HepG2 (cell line): ENCODE measurements around the gene BCAN. TPM values are rescaled to one million over a fixed set of nuclear protein-coding genes. Genes with fewer than 3 reads are reported as not detected.

ENCODE experiments used
- ARHGAP35 ChIP-seq: sonication (generic); formaldehyde crosslinking; IDR thresholded peaks from 2 replicates; pipeline ENCODE4 v1.9.0; 2022; ENCODE audit warnings: mild to moderate bottlenecking, inconsistent platforms, moderate library complexity, missing genetic modification reagents, borderline replicate concordance
- ARID2 ChIP-seq: sonication (generic); formaldehyde crosslinking; IDR thresholded peaks from 2 replicates; pipeline ENCODE4 v1.8.1; 2022; ENCODE audit warnings: mild to moderate bottlenecking, missing genetic modification reagents, borderline replicate concordance
- FOXA3 ChIP-seq: IDR thresholded peaks from 2 replicates; pipeline ENCODE4 v1.6.1; 2016; ENCODE audit warnings: missing genetic modification reagents, missing compliant biosample characterization
- FOXK2 ChIP-seq: fragments of 450-650 bp; IDR thresholded peaks from 2 replicates; pipeline ENCODE4 v1.6.1; 2016
- KLF12 ChIP-seq: sonication (generic); formaldehyde crosslinking; IDR thresholded peaks from 2 replicates; pipeline ENCODE4 v1.4.0; 2020; ENCODE audit warnings: missing genetic modification reagents, borderline replicate concordance
- LCORL ChIP-seq, 2 experiments: fragments of 450-650 bp in 1 of 2; sonication (generic) in 1 of 2; formaldehyde crosslinking in 1 of 2; IDR thresholded peaks; 2 replicates each; pipeline versions ENCODE4 v1.5.0 to v1.6.1; 2017 to 2020; ENCODE audit warnings: antibody characterized with exemption in 1 of 2, missing genetic modification reagents in 1 of 2
- MEIS1 ChIP-seq: sonication (generic); formaldehyde crosslinking; IDR thresholded peaks from 2 replicates; pipeline ENCODE4 v1.9.0; 2021; ENCODE audit warnings: mild to moderate bottlenecking, missing genetic modification reagents, moderate library complexity, borderline replicate concordance
- MXI1 ChIP-seq: IDR thresholded peaks from 3 replicates; pipeline ENCODE4 v1.6.1; 2012; ENCODE audit warnings: low read depth, low read length, inconsistent platforms, borderline replicate concordance
- NFKB2 ChIP-seq: sonication (generic); formaldehyde crosslinking; IDR thresholded peaks from 2 replicates; pipeline ENCODE4 v1.4.0; 2020; ENCODE audit warnings: missing genetic modification reagents, borderline replicate concordance
- PHF21A ChIP-seq: sonication (generic); formaldehyde crosslinking; IDR thresholded peaks from 2 replicates; pipeline ENCODE4 v1.5.0; 2020; ENCODE audit warnings: mild to moderate bottlenecking, missing genetic modification reagents
- PHF5A ChIP-seq: IDR thresholded peaks from one replicate; pipeline ENCODE4 v1.6.1; 2018; ENCODE audit warnings: low read depth, missing genetic modification reagents; ENCODE audit not compliant: unreplicated experiment
- SAP130 ChIP-seq: IDR thresholded peaks from 2 replicates; pipeline ENCODE4 v1.6.1; 2016; ENCODE audit warnings: low read depth
- SNAI1 ChIP-seq: sonication (generic); formaldehyde crosslinking; IDR thresholded peaks from 2 replicates; pipeline ENCODE4 v1.5.0; 2020; ENCODE audit warnings: mild to moderate bottlenecking, missing genetic modification reagents, borderline replicate concordance
- SOX6 ChIP-seq, 2 experiments: fragments of 450-650 bp in 1 of 2; sonication (generic) in 1 of 2; formaldehyde crosslinking in 1 of 2; IDR thresholded peaks; 2 replicates each; pipeline versions ENCODE4 v1.4.0 to v1.6.1; 2017 to 2020; ENCODE audit warnings: antibody characterized with exemption in 1 of 2, mild to moderate bottlenecking in 1 of 2, missing genetic modification reagents in 1 of 2
- SPEN ChIP-seq: sonication (generic); formaldehyde crosslinking; IDR thresholded peaks from 2 replicates; pipeline ENCODE4 v1.5.1; 2020; ENCODE audit warnings: low read depth, mild to moderate bottlenecking, missing genetic modification reagents
- TAF15 ChIP-seq: fragments of 200-400 bp; formaldehyde crosslinking; IDR thresholded peaks from one replicate; pipeline ENCODE4 v1.6.1; 2018; ENCODE audit warnings: mild to moderate bottlenecking, low read depth, low read length; ENCODE audit not compliant: poor library complexity, severe bottlenecking
- TOPORS ChIP-seq: sonication (generic); formaldehyde crosslinking; IDR thresholded peaks from 2 replicates; pipeline ENCODE4 v1.8.0; 2023; ENCODE audit warnings: mild to moderate bottlenecking, missing genetic modification reagents
- ZFP37 ChIP-seq: sonication (generic); formaldehyde crosslinking; IDR thresholded peaks from 2 replicates; pipeline ENCODE4 v1.4.0; 2020; ENCODE audit warnings: missing genetic modification reagents, borderline replicate concordance
- ZNF224 ChIP-seq: sonication (generic); formaldehyde crosslinking; IDR thresholded peaks from 2 replicates; pipeline ENCODE4 v1.5.0; 2020; ENCODE audit warnings: mild to moderate bottlenecking, missing genetic modification reagents
- ZNF274 ChIP-seq: sonication (generic); formaldehyde crosslinking; IDR thresholded peaks from 2 replicates; pipeline ENCODE4 v1.5.1; 2020; ENCODE audit warnings: mild to moderate bottlenecking, missing genetic modification reagents
- ZNF343 ChIP-seq: sonication (generic); formaldehyde crosslinking; IDR thresholded peaks from 2 replicates; pipeline ENCODE4 v1.4.0; 2020; ENCODE audit warnings: mild to moderate bottlenecking, missing genetic modification reagents
- ZNF589 ChIP-seq: sonication (generic); formaldehyde crosslinking; conservative IDR thresholded peaks from 2 replicates; pipeline ENCODE4 v1.8.0; 2022; ENCODE audit warnings: mild to moderate bottlenecking, moderate library complexity, missing genetic modification reagents
- ZNF605 ChIP-seq: sonication (generic); formaldehyde crosslinking; IDR thresholded peaks from 2 replicates; pipeline ENCODE4 v1.8.0; 2022; ENCODE audit warnings: mild to moderate bottlenecking, missing genetic modification reagents
- ZNF792 ChIP-seq: IDR thresholded peaks from 2 replicates; pipeline ENCODE4 v1.6.1; 2016
- ZSCAN9 ChIP-seq: IDR thresholded peaks from 2 replicates; pipeline ENCODE4 v1.6.1; 2016; ENCODE audit warnings: borderline replicate concordance
- polyA plus RNA-seq, 8 experiments: library from polyadenylated mRNA; depleted of rRNA in 3 of 8; stranded (reverse) in 7 of 8; unstranded in 1 of 8; fragments of >200 nt; fragmentation: Illumina TruSeq in 4 of 8; extraction: Trizol in 4 of 8; gene quantifications; 2 replicates each; pipeline versions ENCODE4 v1.2.1 to v1.2.3, GENCODE V29; 2011 to 2016; ENCODE audit warnings: low read depth in 4 of 8, missing spikeins in 1 of 8, mixed read lengths in 1 of 8; ENCODE audit not compliant: insufficient read depth in 1 of 8
- total RNA-seq, 5 experiments: library from RNA; depleted of rRNA; stranded (reverse); fragments of >200 nt; fragmentation: Illumina TruSeq; extraction: Trizol; gene quantifications; 2 replicates each; pipeline ENCODE4 v1.2.3, GENCODE V29; 2016; ENCODE audit warnings: low read depth in 1 of 5
- TF ChIP-seq, protein P1 (sequence below): IDR thresholded peaks from 2 replicates; pipeline ENCODE4 v1.6.1; 2016; ENCODE audit warnings: control low read depth
- TF ChIP-seq, protein P2 (sequence below): sonication (generic); formaldehyde crosslinking; IDR thresholded peaks from 2 replicates; pipeline ENCODE4 v1.5.1; 2020; ENCODE audit warnings: mild to moderate bottlenecking, moderate library complexity, missing genetic modification reagents
- TF ChIP-seq, protein P3 (sequence below): sonication (generic); formaldehyde crosslinking; IDR thresholded peaks from 2 replicates; pipeline ENCODE4 v1.8.0; 2022; ENCODE audit warnings: missing genetic modification reagents, low read depth, mild to moderate bottlenecking, borderline replicate concordance

BCAN gene
- total and polyA plus RNA-seq, 2 of the 13 experiments (the other 11 are each of a cell fraction or from before 2014, with no cell fraction given), result not detected

DNA sequence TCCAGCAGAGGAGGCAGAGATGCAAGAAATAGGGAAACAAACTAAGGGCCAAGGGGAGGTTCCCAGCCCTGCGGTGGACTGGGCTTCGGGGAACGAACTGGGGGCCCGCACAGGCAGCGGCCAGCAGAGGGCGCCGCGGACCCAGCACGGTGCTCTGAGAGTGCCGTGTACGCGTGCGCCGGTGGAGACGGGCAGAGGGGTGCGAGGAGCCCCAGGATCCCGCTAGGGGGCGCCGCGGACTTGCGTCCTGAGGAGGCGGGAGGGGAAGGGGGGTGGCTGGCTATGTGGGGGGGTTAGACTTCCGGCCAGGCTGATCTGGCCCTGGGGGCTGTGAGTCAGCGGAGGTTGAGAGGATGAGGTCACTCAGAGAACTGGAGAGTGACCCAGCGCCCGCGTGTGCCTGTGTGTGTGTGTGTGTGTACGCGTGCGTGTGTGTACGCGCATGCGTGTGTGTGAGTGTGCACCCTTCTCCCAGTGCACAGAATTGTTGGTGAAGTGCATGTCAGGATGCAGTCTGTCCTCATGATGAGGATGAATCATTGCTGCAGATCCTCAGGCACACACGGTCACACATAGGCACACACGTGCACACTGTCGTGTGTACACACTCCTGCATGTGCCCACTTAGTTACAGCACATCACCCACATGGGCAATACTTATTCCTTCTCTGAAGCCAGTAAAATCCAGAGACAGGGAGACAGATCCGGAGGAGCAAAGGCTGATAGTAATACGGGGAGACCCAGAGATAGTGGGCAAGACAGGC, 18.3 kb downstream of the BCAN start (continued):
- no peak for TF ChIP-seq MEIS1 (CRISPR knock-in tag)
- TF ChIP-seq ARID2 (CRISPR knock-in tag), result no peak
- TF ChIP-seq SPEN (CRISPR knock-in tag), result peak; percentile 60; the same call in 1 of the 2 replicates
- TF ChIP-seq SNAI1 (CRISPR knock-in tag), result peak; percentile 65; the same call in 1 of the 2 replicates
- TF ChIP-seq SAP130 (CRISPR knock-in tag), result peak; percentile 94
- no peak for TF ChIP-seq KLF12
- TF ChIP-seq ZSCAN9 (CRISPR knock-in tag), result peak; percentile 65; the same call in 1 of the 2 replicates
- no peak for TF ChIP-seq ZNF224 (CRISPR knock-in tag)
- TF ChIP-seq, protein P1, sequence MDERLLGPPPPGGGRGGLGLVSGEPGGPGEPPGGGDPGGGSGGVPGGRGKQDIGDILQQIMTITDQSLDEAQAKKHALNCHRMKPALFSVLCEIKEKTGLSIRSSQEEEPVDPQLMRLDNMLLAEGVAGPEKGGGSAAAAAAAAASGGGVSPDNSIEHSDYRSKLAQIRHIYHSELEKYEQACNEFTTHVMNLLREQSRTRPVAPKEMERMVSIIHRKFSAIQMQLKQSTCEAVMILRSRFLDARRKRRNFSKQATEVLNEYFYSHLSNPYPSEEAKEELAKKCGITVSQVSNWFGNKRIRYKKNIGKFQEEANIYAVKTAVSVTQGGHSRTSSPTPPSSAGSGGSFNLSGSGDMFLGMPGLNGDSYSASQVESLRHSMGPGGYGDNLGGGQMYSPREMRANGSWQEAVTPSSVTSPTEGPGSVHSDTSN (CRISPR knock-in tag), result no peak
- TF ChIP-seq ZNF589, result 0 out of 2 replicates have a peak, but pooled peaks have one; percentile 74
- no peak for TF ChIP-seq SOX6 (IDR thresholded peaks at IDR 0.05)
- TF ChIP-seq SOX6 (CRISPR knock-in tag; IDR thresholded peaks at IDR 0.05), result peak; percentile 74
- TF ChIP-seq ZNF343 (CRISPR knock-in tag), result no peak
- no peak for TF ChIP-seq ARHGAP35 (CRISPR knock-in tag)
- TF ChIP-seq FOXK2, result 0 out of 2 replicates have a peak, but pooled peaks have one; percentile 42
- no peak for TF ChIP-seq LCORL (IDR thresholded peaks at IDR 0.05)
- TF ChIP-seq LCORL (CRISPR knock-in tag; IDR thresholded peaks at IDR 0.05), result peak; percentile 46; the same call in 1 of the 2 replicates
- TF ChIP-seq, protein P2, sequence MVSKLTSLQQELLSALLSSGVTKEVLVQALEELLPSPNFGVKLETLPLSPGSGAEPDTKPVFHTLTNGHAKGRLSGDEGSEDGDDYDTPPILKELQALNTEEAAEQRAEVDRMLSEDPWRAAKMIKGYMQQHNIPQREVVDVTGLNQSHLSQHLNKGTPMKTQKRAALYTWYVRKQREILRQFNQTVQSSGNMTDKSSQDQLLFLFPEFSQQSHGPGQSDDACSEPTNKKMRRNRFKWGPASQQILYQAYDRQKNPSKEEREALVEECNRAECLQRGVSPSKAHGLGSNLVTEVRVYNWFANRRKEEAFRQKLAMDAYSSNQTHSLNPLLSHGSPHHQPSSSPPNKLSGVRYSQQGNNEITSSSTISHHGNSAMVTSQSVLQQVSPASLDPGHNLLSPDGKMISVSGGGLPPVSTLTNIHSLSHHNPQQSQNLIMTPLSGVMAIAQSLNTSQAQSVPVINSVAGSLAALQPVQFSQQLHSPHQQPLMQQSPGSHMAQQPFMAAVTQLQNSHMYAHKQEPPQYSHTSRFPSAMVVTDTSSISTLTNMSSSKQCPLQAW (CRISPR knock-in tag), result peak; percentile 68
- peak; percentile 87 for TF ChIP-seq TOPORS (CRISPR knock-in tag)
- TF ChIP-seq NFKB2 (CRISPR knock-in tag), result no peak
- no peak for TF ChIP-seq ZNF274 (CRISPR knock-in tag)
- peak; percentile 23; the same call in 1 of the 2 replicates for TF ChIP-seq PHF21A (CRISPR knock-in tag)
- TF ChIP-seq ZNF605 (CRISPR knock-in tag), result peak; percentile 85; the same call in 1 of the 2 replicates
- TF ChIP-seq PHF5A (CRISPR knock-in tag), result no peak
- TF ChIP-seq ZFP37 (CRISPR knock-in tag), result no peak
- peak; percentile 87; the same call in 2 of the 3 replicates for TF ChIP-seq MXI1
- TF ChIP-seq ZNF792 (CRISPR knock-in tag), result peak; percentile 84
- peak; percentile 64 for TF ChIP-seq FOXA3 (CRISPR knock-in tag)
- TF ChIP-seq, protein P3, sequence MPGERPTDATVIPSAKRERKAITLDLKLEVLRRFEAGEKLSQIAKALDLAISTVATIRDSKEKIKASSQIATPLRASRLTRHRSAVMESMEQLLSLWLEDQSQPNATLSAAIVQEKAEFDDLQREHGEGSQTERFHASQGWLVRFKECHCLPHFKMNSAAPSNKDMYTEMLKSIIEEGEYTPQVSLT (CRISPR knock-in tag), result no peak
- no peak for TF ChIP-seq TAF15
